Measurements from ENCODE around the gene KIAA0040.

DNA sequence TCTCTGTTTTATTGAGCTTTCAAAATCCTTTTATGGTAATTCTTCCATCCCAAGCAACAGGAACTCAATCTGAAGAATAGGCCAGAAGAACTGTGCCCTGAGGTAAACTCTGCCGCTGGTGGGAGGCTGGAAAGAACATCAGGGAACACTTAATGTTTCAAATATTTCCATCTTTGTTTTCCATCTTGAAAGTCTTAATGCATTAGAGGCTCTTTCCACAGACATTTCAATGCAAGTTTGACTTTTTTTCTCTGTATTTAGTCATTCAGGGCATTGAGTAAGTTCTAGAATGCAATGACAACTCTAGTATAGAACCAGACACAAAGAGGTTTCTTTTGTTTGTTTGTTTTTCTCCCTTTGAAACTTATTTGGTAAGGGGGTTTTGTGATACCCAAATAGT, 61.5 kb downstream of the KIAA0040 start:
- TF ChIP-seq, protein P1, sequence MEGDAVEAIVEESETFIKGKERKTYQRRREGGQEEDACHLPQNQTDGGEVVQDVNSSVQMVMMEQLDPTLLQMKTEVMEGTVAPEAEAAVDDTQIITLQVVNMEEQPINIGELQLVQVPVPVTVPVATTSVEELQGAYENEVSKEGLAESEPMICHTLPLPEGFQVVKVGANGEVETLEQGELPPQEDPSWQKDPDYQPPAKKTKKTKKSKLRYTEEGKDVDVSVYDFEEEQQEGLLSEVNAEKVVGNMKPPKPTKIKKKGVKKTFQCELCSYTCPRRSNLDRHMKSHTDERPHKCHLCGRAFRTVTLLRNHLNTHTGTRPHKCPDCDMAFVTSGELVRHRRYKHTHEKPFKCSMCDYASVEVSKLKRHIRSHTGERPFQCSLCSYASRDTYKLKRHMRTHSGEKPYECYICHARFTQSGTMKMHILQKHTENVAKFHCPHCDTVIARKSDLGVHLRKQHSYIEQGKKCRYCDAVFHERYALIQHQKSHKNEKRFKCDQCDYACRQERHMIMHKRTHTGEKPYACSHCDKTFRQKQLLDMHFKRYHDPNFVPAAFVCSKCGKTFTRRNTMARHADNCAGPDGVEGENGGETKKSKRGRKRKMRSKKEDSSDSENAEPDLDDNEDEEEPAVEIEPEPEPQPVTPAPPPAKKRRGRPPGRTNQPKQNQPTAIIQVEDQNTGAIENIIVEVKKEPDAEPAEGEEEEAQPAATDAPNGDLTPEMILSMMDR (IDR thresholded peaks at IDR 0.05) = no peak
- TF ChIP-seq EZH2 (IDR thresholded peaks at IDR 0.05; ENCODE audit: borderline replicate concordance, insufficient read depth, low read depth, low read length, poor library complexity, severe bottlenecking) = no peak

Measured in B cell (primary cell).